SU-DHL-6 (cell line): Measurements from ENCODE around the gene ADCYAP1R1.

Experiments used
- H2AFZ ChIP-seq: fragments of 200-600 bp; sonication (generic); 2 replicates; pipeline ENCODE4 v1.6.1; 2014; ENCODE audit warnings: low read depth, mild to moderate bottlenecking, moderate library complexity, mixed read lengths, antibody characterized with exemption, low read length; ENCODE audit not compliant: severe bottlenecking
- H3F3A ChIP-seq: fragments of 200-600 bp; shearing (Covaris generic); 2 replicates; pipeline ENCODE4 v1.6.0; 2016; ENCODE audit warnings: antibody characterized with exemption, mild to moderate bottlenecking; ENCODE audit not compliant: insufficient read depth
- H3K27ac ChIP-seq: fragments of 200-600 bp; sonication (generic); 2 replicates; pipeline ENCODE4 v1.5.1; 2016; ENCODE audit warnings: low read depth, mild to moderate bottlenecking, low read length, moderate library complexity, mixed read lengths
- H3K27me3 ChIP-seq: fragments of 200-600 bp; sonication (generic), shearing (Covaris generic); 2 replicates; pipeline ENCODE4 v1.6.0; 2014; ENCODE audit warnings: mild to moderate bottlenecking, low read length
- H3K36me3 ChIP-seq: fragments of 200-600 bp; sonication (generic); 2 replicates; pipeline ENCODE4 v1.6.1; 2014; ENCODE audit warnings: mild to moderate bottlenecking, low read length, mixed read lengths
- H3K4me2 ChIP-seq: fragments of 300-600, 200-600 bp; shearing (Covaris generic), sonication (generic); 2 replicates; pipeline ENCODE4 v1.6.0; 2014; ENCODE audit warnings: low read length, low read depth, mild to moderate bottlenecking; ENCODE audit not compliant: poor library complexity, severe bottlenecking
- H3K4me3 ChIP-seq: fragments of 200-600 bp; sonication (generic); 2 replicates; pipeline ENCODE4 v1.5.1; 2014; ENCODE audit warnings: antibody characterized with exemption, low read length, mild to moderate bottlenecking, mixed read lengths; ENCODE audit not compliant: insufficient read depth, poor library complexity, severe bottlenecking
- H3K79me2 ChIP-seq: fragments of 200-600 bp; sonication (generic); 2 replicates; pipeline ENCODE4 v1.6.1; 2014; ENCODE audit warnings: mild to moderate bottlenecking, low read length, moderate library complexity; ENCODE audit not compliant: insufficient read depth
- H3K9ac ChIP-seq: fragments of 200-600 bp; sonication (generic); 2 replicates; pipeline ENCODE4 v1.7.0; 2014; ENCODE audit warnings: mild to moderate bottlenecking, low read length
- H3K9me2 ChIP-seq: fragments of 200-600 bp; sonication (generic); replicated peaks from 2 replicates; pipeline ENCODE4 v1.6.1; 2014; ENCODE audit warnings: low read length; ENCODE audit not compliant: insufficient read depth
- H3K9me3 ChIP-seq: fragments of 200-600 bp; sonication (generic); 2 replicates; pipeline ENCODE4 v1.6.1; 2014; ENCODE audit warnings: low read length, mixed read lengths; ENCODE audit not compliant: insufficient read depth
- H4K20me1 ChIP-seq: fragments of 200-600 bp; sonication (generic); 2 replicates; pipeline ENCODE4 v1.6.1; 2014; ENCODE audit warnings: low read depth, mild to moderate bottlenecking, antibody characterized with exemption, low read length, moderate library complexity, mixed read lengths
- EZH2phosphoT487 ChIP-seq: fragments of 200-600 bp; sonication (generic), shearing (Covaris generic); conservative IDR thresholded peaks from 2 replicates; pipeline ENCODE4 v1.6.1; 2018; ENCODE audit warnings: mild to moderate bottlenecking, antibody characterized with exemption, low read length, moderate library complexity, mixed read lengths
- TF ChIP-seq, protein P1 (sequence below): fragments of 200-600 bp; sonication (generic); IDR thresholded peaks from one replicate; pipeline ENCODE4 v1.5.1; 2017; ENCODE audit warnings: antibody characterized with exemption, mild to moderate bottlenecking, low read length, moderate library complexity; ENCODE audit not compliant: insufficient read depth, poor library complexity, severe bottlenecking

The ADCYAP1R1 gene

DNA sequence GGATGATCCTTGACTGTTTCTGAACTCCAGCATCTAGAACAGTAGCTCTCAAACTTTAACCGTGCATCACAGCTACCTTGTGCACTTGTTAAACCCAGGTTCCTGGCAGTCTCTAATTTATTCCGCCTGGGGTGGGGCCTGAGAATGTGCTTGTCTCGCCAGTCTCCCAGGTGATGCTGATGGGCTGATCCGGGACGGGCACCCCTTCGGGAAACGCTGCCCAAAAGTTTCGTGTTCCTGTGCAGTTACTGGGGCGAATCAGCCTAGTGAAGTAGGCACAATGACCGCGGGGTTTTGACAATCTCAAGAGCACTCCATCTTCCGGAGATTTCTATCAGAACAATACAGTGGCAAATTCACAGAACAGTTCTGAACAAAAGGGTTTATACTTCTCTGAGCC is 29.9 kb downstream of the ADCYAP1R1 start:
- no peaks in the 10 kb centered on the region for H3K9me2 ChIP-seq
- H3K9ac ChIP-seq = no peak overlapping the region
- no peaks in the 10 kb centered on the region for H3K9me3 ChIP-seq
- no peaks in the 10 kb centered on the region for H3K36me3 ChIP-seq
- no peaks in the 10 kb centered on the region for H3F3A ChIP-seq
- H3K27me3 ChIP-seq = no peaks in the 10 kb centered on the region
- TF ChIP-seq, protein P1, sequence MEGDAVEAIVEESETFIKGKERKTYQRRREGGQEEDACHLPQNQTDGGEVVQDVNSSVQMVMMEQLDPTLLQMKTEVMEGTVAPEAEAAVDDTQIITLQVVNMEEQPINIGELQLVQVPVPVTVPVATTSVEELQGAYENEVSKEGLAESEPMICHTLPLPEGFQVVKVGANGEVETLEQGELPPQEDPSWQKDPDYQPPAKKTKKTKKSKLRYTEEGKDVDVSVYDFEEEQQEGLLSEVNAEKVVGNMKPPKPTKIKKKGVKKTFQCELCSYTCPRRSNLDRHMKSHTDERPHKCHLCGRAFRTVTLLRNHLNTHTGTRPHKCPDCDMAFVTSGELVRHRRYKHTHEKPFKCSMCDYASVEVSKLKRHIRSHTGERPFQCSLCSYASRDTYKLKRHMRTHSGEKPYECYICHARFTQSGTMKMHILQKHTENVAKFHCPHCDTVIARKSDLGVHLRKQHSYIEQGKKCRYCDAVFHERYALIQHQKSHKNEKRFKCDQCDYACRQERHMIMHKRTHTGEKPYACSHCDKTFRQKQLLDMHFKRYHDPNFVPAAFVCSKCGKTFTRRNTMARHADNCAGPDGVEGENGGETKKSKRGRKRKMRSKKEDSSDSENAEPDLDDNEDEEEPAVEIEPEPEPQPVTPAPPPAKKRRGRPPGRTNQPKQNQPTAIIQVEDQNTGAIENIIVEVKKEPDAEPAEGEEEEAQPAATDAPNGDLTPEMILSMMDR = no peak
- TF ChIP-seq EZH2phosphoT487 = no peak
- no peak overlapping the region for H3K4me3 ChIP-seq
- H4K20me1 ChIP-seq = no peaks in the 10 kb centered on the region
- no peaks in the 10 kb centered on the region for H3K79me2 ChIP-seq
- no peak overlapping the region for H2AFZ ChIP-seq
- no peak overlapping the region for H3K27ac ChIP-seq
- no peak overlapping the region for H3K4me2 ChIP-seq

DNA sequence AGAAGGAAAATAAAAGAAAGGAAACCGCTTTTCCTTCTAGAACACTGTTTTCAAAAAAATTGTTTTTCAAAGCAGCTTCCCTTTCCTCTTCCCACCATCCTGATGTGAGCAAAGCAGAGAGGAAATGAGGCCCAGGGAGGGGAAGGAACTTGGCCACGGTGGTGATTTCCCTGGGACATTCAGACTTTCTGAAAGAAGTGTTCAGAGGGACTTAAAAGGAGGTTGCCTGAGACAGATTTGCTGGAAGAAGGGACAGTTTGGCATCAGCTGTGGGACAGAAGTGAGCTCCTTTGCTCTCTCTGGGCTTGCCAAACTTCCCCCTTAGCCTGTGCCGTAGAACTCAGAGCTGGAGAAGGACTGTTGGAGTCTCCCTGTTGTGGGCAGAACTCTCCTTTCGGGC is 30.3 kb downstream of the ADCYAP1R1 start:
- H3K27me3 ChIP-seq = no peaks in the 10 kb centered on the region
- no peak overlapping the region for H3K4me3 ChIP-seq
- H3K9me3 ChIP-seq = no peaks in the 10 kb centered on the region
- no peaks in the 10 kb centered on the region for H4K20me1 ChIP-seq
- no peaks in the 10 kb centered on the region for H3K36me3 ChIP-seq
- H3K79me2 ChIP-seq = no peaks in the 10 kb centered on the region
- TF ChIP-seq, protein P1 = no peak
- TF ChIP-seq EZH2phosphoT487 = no peak
- no peak overlapping the region for H3K9ac ChIP-seq
- no peak overlapping the region for H2AFZ ChIP-seq
- no peak overlapping the region for H3K4me2 ChIP-seq
- no peaks in the 10 kb centered on the region for H3K9me2 ChIP-seq
- no peaks in the 10 kb centered on the region for H3F3A ChIP-seq
- H3K27ac ChIP-seq = no peak overlapping the region

DNA sequence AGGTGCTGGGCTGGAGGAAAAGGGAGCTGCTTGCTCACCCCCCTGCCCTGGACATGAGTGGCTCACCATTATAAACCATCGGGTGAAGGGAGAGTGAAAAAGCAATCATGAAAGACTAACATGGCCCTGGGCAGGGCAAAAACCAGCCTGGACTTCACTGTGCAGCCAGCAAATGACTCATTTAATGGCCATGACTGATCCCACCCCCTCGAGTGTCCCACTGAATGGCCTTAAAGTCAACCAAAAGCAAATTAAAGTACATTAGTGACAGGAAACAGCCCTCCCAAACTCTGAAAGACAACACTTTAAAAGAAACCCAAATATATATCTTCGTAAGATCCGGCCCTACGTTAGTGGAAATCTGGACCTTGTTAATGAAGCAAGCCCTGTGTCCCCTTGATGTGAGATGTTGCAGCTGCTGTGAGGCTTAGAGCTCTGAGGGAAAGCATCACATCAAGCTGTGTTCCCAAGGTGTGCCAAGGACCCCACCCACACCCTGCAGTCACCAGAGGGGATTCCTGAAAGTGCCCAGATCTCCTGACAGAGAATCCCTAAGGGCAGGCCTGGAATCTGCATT is 31.2 kb downstream of the ADCYAP1R1 start:
- no peaks in the 10 kb centered on the region for H3K27me3 ChIP-seq
- no peak overlapping the region for H3K4me3 ChIP-seq
- no peak overlapping the region for H3K4me2 ChIP-seq
- H3K36me3 ChIP-seq = no peaks in the 10 kb centered on the region
- H3F3A ChIP-seq = no peaks in the 10 kb centered on the region
- H3K9me3 ChIP-seq = no peaks in the 10 kb centered on the region
- no peaks in the 10 kb centered on the region for H4K20me1 ChIP-seq
- no peaks in the 10 kb centered on the region for H3K9me2 ChIP-seq
- H3K79me2 ChIP-seq = no peaks in the 10 kb centered on the region
- H3K9ac ChIP-seq = no peak overlapping the region
- H2AFZ ChIP-seq = no peak overlapping the region
- H3K27ac ChIP-seq = no peak overlapping the region
- TF ChIP-seq, protein P1 = no peak
- TF ChIP-seq EZH2phosphoT487 = no peak
